ENCODE measurements around the gene BRICD5.

BRICD5 gene

GRCh38 chr16:2179107-2179501 lies 31.6 kb downstream of the BRICD5 start:
- no peak for DNase-seq

GRCh38 chr16:2178321-2179106 lies 32.1 kb downstream of the BRICD5 start:
- peak; percentile 26 for DNase-seq

- DNase-seq = no peak
These were observed 33.1 kb downstream of the BRICD5 start for GRCh38 chr16:2177561-2177960.

GRCh38 chr16:2177101-2177500 lies 33.6 kb downstream of the BRICD5 start:
- no peak for DNase-seq

GRCh38 chr16:2176047-2176446 lies 34.6 kb downstream of the BRICD5 start:
- no peak for DNase-seq

- no peak for DNase-seq
These were observed 35.2 kb downstream of the BRICD5 start for GRCh38 chr16:2175454-2175853.

- no peak for DNase-seq
These were observed 36.1 kb downstream of the BRICD5 start for GRCh38 chr16:2174396-2175131.

- no peak for DNase-seq
These were observed 36.7 kb downstream of the BRICD5 start for GRCh38 chr16:2173916-2174315.

GRCh38 chr16:2173366-2173765 lies 37.3 kb downstream of the BRICD5 start:
- no peak for DNase-seq

- DNase-seq = no peak
These were observed 37.9 kb downstream of the BRICD5 start for GRCh38 chr16:2172688-2173335.

GRCh38 chr16:2171601-2172178 lies 39.0 kb downstream of the BRICD5 start:
- DNase-seq = no peak

GRCh38 chr16:2170587-2171435 lies 39.9 kb downstream of the BRICD5 start:
- DNase-seq = no peak

- DNase-seq = no peak
These were observed 40.6 kb downstream of the BRICD5 start for GRCh38 chr16:2170080-2170479.

- no peak for DNase-seq
These were observed 43.5 kb downstream of the BRICD5 start for GRCh38 chr16:2167068-2167638.

- DNase-seq = no peak
These were observed 44.2 kb downstream of the BRICD5 start for GRCh38 chr16:2166263-2167067.

- DNase-seq = no peak
These were observed 44.8 kb downstream of the BRICD5 start for GRCh38 chr16:2165861-2166260.

- peak; percentile 15 for DNase-seq
These were observed 47.3 kb downstream of the BRICD5 start for GRCh38 chr16:2163211-2163881.

- DNase-seq = no peak
These were observed 48.0 kb downstream of the BRICD5 start for GRCh38 chr16:2162676-2163118.

GRCh38 chr16:2161911-2162310 lies 48.8 kb downstream of the BRICD5 start:
- no peak for DNase-seq

GRCh38 chr16:2160915-2161551 lies 49.6 kb downstream of the BRICD5 start:
- no peak for DNase-seq

Measured in CD4-positive, alpha-beta T cell treated with Interleukin-6 for 4 hours (primary cell).